A673 (cell line): ENCODE results near the gene ACTL6B. TPM values are rescaled to one million over a fixed set of nuclear protein-coding genes. Genes with fewer than 3 reads are reported as not detected.
A peak's percentile ranks its signal among the peaks of the same experiment; 100 is the strongest.

Experiments used
- BruUV-seq: library from RNA; stranded (reverse); fragments of 400-500 nt; replicated peaks from 2 replicates; lab custom pipeline; 2021; lab: Mats Ljungman, UMichigan
- CTCF ChIA-PET: fragments of 300-600 bp; sonication (Branson Sonifier 250); formaldehyde crosslinking; loops from one replicate; lab custom pipeline; 2022; ENCODE audit warnings: antibody characterized with exemption; lab: Charles Lee
- POLR2A ChIA-PET: fragments of 300-600 bp; sonication (Branson Sonifier 250); formaldehyde crosslinking; loops from one replicate; lab custom pipeline; 2022; ENCODE audit warnings: antibody characterized with exemption; ENCODE audit not compliant: low non-redundant PET; lab: Charles Lee
- DNase-seq: peaks from one replicate; pipeline ENCODE4 v3.0.0-alpha.2; 2015; ENCODE audit warnings: low spot score
- H3K27ac ChIP-seq: fragments of 200-600 bp; sonication (generic); 2 replicates; pipeline ENCODE4 v1.5.1; 2016; ENCODE audit warnings: mixed run types, low read depth, mild to moderate bottlenecking, mixed read lengths, antibody characterized with exemption, low read length; ENCODE audit not compliant: poor library complexity, severe bottlenecking
- H3K27me3 ChIP-seq: fragments of 200-600 bp; sonication (generic); replicated peaks from 2 replicates; pipeline ENCODE4 v1.6.1; 2017; ENCODE audit warnings: mixed run types, low read depth, mild to moderate bottlenecking, mixed read lengths, antibody characterized with exemption, low read length; ENCODE audit not compliant: insufficient read depth, poor library complexity
- H3K36me3 ChIP-seq: fragments of 200-600 bp; sonication (generic); 2 replicates; pipeline ENCODE4 v1.6.1; 2016; ENCODE audit warnings: mixed run types, mild to moderate bottlenecking, mixed read lengths, antibody characterized with exemption, low read length; ENCODE audit not compliant: insufficient read depth, poor library complexity, severe bottlenecking
- H3K4me1 ChIP-seq: fragments of 200-600 bp; sonication (generic); 2 replicates; pipeline ENCODE4 v1.6.1; 2017; ENCODE audit warnings: mixed run types, mild to moderate bottlenecking, mixed read lengths, antibody characterized with exemption, low read length; ENCODE audit not compliant: insufficient read depth, poor library complexity, severe bottlenecking
- H3K4me3 ChIP-seq: fragments of 200-600 bp; sonication (generic); 2 replicates; pipeline ENCODE4 v1.5.1; 2016; ENCODE audit warnings: low read depth, mixed run types, mild to moderate bottlenecking, mixed read lengths, low read length; ENCODE audit not compliant: poor library complexity, severe bottlenecking
- H3K9me3 ChIP-seq: fragments of 200-600 bp; sonication (generic); 2 replicates; pipeline ENCODE4 v1.6.1; 2016; ENCODE audit warnings: mixed run types, low read depth, mild to moderate bottlenecking, mixed read lengths, antibody characterized with exemption, low read length; ENCODE audit not compliant: poor library complexity, severe bottlenecking
- EZH2 ChIP-seq: fragments of 200-600 bp; sonication (generic); IDR thresholded peaks from 2 replicates; pipeline ENCODE4 v1.6.1; 2017; ENCODE audit warnings: borderline replicate concordance, low read depth, mild to moderate bottlenecking, mixed read lengths, antibody characterized with exemption, low read length; ENCODE audit not compliant: poor library complexity, severe bottlenecking
- intact Hi-C: fragments of 100-400 bp; cut with micrococcal nuclease; formaldehyde crosslinking; loops from one replicate; pipeline ENCODE4 v1.10.0; 2022; ENCODE audit not compliant: unreplicated experiment
- total RNA-seq: library from RNA; stranded (reverse); gene quantifications from 2 replicates; pipeline ENCODE4 v1.2.3, GENCODE V29; 2021
- TF ChIP-seq, protein P1 (sequence below): fragments of 300-800, 200-600 bp; sonication (generic); conservative IDR thresholded peaks from 2 replicates; pipeline ENCODE4 v1.5.1; 2017; ENCODE audit warnings: low read depth, mild to moderate bottlenecking, antibody characterized with exemption, low read length, moderate library complexity, mixed read lengths

The ACTL6B gene
- total RNA-seq, 1 experiment from 2014 or later: not detected

DNA sequence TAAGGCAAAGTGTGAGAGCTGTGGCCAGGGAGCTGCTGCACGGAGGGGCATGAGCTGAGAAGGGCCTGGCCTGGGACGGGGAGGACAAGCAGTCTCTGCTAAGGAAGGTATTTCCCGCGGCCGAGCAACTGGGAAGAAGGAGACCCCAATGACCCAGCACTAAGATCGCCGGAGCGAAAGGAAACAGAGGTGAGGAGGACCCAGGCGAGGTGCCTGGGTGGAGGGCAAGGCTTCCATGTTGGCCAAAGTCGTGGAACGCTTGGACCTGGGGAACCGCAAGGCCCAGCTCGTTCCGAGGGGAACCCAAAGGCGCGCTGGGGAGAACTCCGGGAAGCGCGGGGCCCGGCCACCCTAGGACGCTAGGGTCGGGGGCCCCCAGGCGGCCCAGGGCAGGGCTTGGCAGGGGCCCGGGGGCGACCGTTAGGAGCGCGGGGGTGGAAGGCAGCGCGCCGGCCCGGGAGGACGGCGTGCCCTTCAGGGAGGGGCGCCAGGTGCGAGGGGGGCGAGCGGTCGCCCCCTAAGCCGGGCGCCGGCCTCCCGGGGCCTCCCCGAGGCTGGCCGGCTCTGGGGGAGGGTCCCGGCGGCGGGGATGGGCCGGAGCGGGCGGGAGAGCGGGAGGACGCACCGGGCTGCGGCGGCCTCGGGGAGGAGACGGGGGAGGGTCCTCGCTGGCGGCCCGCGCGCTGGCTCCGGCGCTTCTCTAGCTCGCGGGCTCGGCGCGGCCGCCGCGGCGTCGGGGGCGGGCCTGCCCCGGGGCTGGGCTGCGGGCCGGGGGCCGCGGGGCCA lies 37.3 kb upstream of the ACTL6B start:
- TF ChIP-seq, protein P1, sequence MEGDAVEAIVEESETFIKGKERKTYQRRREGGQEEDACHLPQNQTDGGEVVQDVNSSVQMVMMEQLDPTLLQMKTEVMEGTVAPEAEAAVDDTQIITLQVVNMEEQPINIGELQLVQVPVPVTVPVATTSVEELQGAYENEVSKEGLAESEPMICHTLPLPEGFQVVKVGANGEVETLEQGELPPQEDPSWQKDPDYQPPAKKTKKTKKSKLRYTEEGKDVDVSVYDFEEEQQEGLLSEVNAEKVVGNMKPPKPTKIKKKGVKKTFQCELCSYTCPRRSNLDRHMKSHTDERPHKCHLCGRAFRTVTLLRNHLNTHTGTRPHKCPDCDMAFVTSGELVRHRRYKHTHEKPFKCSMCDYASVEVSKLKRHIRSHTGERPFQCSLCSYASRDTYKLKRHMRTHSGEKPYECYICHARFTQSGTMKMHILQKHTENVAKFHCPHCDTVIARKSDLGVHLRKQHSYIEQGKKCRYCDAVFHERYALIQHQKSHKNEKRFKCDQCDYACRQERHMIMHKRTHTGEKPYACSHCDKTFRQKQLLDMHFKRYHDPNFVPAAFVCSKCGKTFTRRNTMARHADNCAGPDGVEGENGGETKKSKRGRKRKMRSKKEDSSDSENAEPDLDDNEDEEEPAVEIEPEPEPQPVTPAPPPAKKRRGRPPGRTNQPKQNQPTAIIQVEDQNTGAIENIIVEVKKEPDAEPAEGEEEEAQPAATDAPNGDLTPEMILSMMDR: no peak
- no peak for TF ChIP-seq EZH2
- BruUV-seq: no TSS peak
- DNase-seq: no peak

DNA sequence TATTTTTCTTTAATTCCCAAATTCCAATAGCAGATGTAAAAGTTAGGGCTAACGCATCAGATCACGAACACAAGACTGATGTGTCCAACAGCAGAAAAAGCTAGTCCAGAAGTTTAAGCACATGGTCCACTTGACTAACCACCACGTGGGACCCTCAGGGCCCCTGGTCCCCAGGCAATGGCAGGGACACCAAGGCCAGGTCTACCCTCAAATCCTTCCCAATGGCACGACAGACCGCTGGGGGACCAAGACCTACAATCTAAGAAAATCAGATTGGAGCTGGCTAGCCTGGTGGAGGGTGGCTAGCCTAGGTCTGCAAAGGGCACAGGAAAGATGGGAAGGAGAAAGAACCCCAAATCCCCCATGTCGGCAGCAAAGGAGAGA lies 36.3 kb upstream of the ACTL6B start:
- Histone ChIP-seq H3K4me1 (peaks cover 15% of the 10 kb centered on the region), H3K36me3 (peaks cover 28% of the 10 kb centered on the region), H3K27ac (peak overlapping the region; percentile 88), H3K27me3 (no peaks in the 10 kb centered on the region), H3K9me3 (no peaks in the 10 kb centered on the region), H3K4me3 (peak overlapping the region; percentile 98)
- TF ChIP-seq EZH2: no peak
- TF ChIP-seq, protein P1: no peak
- ChIA-PET POLR2A (no interaction called here), CTCF (interaction anchor here (1.5 to 1.6 kb wide), 2 partner anchors 12 to 13 kb away, joined by 5 to 6 read pairs; no protein-coding TSS in a partner anchor)
- intact Hi-C loops: loop anchor here (5.0 kb wide), 2 partner anchors 90 to 130 kb away; partner anchors contain the start of gene PCOLCE
- no TSS peak for BruUV-seq
- DNase-seq: no peak

More for the DNA sequence above, 37.3 kb upstream of the ACTL6B start:
- H3K27ac ChIP-seq: peak overlapping the region; percentile 88
- CTCF ChIA-PET: no interaction called here
- H3K27me3 ChIP-seq: no peaks in the 10 kb centered on the region
- H3K4me3 ChIP-seq: peak overlapping the region; percentile 98
- intact Hi-C loops: loop anchor here (5.0 kb wide), 2 partner anchors 91 to 131 kb away; partner anchors contain the start of gene PCOLCE
- peaks cover 19% of the 10 kb centered on the region for H3K36me3 ChIP-seq
- POLR2A ChIA-PET: no interaction called here
- peaks cover 15% of the 10 kb centered on the region for H3K4me1 ChIP-seq
- H3K9me3 ChIP-seq: no peaks in the 10 kb centered on the region

DNA sequence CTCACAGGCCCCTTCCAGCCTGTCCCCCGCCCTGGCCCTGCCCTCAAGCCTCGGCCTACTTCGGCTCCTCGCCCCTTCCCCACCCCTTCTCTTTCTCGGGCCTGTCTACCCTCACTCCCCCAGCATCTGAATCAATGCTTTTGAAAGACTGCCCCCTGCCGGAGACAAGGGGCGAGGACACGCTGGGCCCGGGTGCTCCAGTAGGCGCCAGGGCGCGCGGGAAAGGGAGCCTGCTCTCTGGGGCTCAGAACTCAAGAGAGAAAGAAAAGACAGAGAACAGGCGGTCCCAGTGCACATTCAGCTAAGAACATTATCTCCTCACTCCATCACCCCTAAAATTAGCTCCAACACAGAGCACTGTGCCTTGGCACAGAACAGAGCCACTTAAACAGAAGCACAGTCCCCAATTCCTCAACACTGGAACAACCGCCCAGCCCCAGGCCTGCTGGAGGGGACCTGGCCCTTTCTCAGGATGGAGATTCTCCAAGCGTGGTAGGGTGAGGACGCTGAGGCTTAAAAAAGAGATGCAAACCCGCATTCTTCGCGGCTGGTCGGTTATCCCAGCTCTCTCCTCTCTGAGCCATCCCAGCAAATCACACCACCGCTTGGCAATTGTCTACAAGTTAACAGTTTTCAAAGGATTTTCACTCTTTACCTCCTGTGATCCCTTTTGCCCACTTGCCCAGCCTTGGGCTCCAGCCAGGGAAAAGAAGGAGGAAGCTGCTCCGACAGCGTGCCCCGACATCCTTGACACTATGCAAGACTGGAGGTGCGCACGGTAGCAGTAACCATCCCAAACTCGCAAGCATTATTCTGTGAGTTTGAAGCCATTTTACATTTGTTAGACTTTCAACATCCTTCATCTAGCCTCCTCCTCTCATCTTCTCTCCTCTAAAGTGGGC lies 35.7 kb upstream of the ACTL6B start:
- intact Hi-C loops: loop anchor here (5.0 kb wide), 2 partner anchors 90 to 130 kb away; partner anchors contain the start of gene PCOLCE
- Histone ChIP-seq H3K4me1 (peaks cover 15% of the 10 kb centered on the region), H3K36me3 (peaks cover 35% of the 10 kb centered on the region), H3K27ac (peak overlapping the region; percentile 4), H3K4me3 (peak overlapping the region; percentile 98), H3K9me3 (no peaks in the 10 kb centered on the region), H3K27me3 (no peaks in the 10 kb centered on the region)
- CTCF ChIA-PET: interaction anchor here (0.6 to 1.6 kb wide), 4 partner anchors 11 to 161 kb away, joined by 4 to 6 read pairs (median 4); partner anchors contain the start of gene SLC12A9
- POLR2A ChIA-PET: no interaction called here
- peak; percentile 89 for DNase-seq
- TF ChIP-seq, protein P1: peak; percentile 98
- TF ChIP-seq EZH2: no peak
- BruUV-seq: TSS peak; percentile 51
